RKO (cell line): ENCODE results near the gene LILRA6.
"Not testable (repeated sequence)": the region's sequence is repeated elsewhere in the genome, so short reads cannot be mapped to it uniquely, and the experiment has no call there.

ENCODE experiments used
- DNase-seq: peaks from one replicate; pipeline ENCODE4 v3.0.0-alpha.2; 2016; ENCODE audit warnings: low spot score

The LILRA6 gene

GRCh38 chr19:54231077-54231931, 11.3 kb downstream of the LILRA6 start:
- DNase-seq: peak; percentile 28

DNA sequence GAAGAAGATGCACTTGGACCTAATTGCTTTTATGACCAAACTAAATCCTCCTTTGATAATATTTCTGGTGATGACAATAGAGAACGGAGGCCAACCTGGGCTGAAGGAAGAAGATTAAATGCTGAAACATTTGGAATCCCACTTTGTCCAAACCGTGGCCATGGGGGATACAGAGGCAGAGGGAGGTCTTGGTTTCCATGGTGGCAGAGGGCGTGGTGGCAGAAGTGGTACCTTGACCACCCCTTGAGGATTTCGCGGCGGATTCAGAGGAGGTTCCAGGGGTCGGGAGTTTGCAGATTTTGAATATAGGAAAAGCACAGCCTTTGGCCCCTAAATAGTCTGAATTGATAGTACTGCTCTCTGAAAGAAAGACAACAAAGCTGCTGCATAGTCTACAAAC, 12.6 kb downstream of the LILRA6 start:
- no peak for DNase-seq

- DNase-seq: no peak
These were observed 13.4 kb downstream of the LILRA6 start for GRCh38 chr19:54229146-54229545.

- DNase-seq: not testable (repeated sequence)
These were observed 18.0 kb downstream of the LILRA6 start for GRCh38 chr19:54224619-54225018.

DNA sequence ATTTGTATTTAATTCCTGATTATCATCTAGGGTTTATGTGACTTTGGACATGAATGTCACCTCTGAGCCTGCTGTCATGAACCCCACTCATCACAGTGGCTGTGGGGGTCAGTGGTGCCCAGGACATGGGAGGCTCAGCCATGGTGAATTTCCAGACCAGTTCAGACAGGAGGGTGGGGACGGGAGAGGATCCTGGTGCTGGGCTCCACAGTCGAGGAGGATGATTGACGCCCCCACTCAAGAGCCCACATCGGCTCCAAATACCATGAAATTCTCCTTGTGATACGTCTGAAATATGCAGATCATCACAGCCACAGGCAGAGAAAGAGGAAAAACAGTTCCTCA, 18.7 kb downstream of the LILRA6 start:
- DNase-seq: not testable (repeated sequence)

GRCh38 chr19:54223277-54223936, 19.2 kb downstream of the LILRA6 start:
- not testable (repeated sequence) for DNase-seq

DNA sequence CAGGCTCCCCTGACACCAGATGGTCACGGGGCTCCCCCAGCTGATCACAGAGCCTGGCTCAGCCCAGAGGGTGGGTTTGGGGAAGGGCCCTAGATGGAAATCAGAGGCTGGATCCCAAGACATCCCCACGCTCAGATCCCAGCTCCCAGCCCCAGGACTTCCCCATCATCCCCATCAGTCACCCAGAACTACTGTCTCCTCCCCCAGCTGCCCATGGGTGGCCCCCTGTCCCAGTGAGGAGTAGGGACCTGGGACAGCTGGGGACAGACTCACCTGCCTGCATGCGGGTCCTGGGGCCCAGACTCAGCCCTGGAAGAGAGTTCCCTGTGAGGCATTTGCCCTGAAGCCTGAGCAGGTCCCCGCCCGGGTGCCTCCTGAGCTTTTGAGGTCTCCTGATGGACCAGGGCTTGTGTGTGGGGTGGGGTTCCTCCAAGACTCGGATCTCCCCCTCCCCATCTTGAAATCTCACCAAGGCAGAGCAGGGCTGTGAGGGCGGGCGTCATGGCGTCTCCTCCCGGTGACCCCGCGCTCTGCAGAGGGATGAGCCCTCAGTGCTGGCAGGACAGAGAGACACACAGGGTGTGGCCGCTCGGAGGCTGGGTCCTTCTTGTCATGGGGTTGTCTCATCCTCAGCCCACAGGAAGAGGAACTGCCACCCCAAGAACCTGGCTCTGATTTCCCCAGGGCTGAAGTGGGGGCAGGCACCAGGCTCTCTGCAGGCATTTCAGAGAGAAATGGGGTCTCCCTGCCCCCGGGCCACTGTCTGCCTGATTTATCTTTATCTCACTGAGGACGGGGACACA, 19.9 kb downstream of the LILRA6 start, which contains the start of gene LILRB3:
TSS of gene LILRB3 (minus strand) at position 534 of the 803 bp plus-strand sequence. CDS start at position 503, 31 bp downstream.
- not testable (repeated sequence) for DNase-seq

- DNase-seq: not testable (repeated sequence)
These were observed 20.6 kb downstream of the LILRA6 start for GRCh38 chr19:54221947-54222346.

DNA sequence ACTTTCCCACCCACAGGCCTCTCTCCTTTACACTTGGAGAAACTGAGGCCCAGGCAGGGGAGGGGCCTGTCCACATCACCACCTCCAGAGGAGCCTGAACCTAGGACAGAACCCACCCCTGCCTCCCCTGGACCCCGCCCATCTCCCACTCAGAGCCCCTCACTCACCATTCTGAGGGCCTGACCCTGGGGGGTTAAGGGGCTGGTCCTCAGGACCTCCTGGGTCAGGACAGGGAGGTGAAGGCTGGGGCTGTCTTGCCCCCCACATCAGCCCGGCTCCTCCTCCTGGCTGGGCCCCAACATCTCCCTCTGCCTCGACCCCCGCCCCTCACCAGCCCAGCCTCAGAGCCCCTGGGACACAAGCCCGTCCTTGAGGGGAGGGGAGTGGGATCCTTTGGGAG, 22.9 kb downstream of the LILRA6 start:
- not testable (repeated sequence) for DNase-seq

GRCh38 chr19:54218960-54219661, 23.5 kb downstream of the LILRA6 start:
- no peak for DNase-seq

- no peak for DNase-seq
These were observed 24.3 kb downstream of the LILRA6 start for GRCh38 chr19:54218259-54218658.

DNA sequence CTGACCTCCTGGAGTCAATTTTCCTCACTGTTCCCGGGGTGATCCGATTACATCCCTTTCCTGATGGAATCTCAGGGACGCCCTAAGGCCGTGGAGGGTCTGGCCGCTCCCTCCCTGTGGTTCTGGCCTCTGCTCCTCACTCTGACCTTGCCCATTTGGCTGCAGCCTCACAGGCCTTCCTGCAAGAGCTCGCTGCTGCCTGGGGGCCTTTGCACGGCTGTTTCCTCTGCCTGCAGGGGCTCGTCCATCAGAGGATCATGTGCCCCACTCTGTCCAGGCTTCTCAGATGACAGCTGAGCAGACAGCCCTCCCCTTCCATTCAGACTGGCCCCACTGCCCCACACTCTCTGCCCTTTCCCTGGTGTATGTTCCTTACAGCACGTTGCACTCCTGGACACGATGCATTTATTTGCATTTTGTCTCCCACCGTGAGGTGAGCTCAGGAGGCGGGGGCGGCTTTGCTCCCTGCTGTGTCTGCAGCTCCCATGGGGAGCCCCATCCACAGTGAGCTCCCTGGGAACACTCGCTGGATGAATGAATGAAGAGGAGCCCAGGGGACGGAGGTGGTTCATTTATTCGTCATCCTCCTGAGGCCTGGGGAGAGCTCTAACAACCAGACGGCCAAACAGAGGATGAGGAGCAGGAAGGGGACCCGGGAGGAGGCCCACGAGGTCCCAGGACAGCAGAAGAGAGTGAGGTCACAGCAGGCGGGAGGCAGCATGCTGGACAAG, 24.9 kb downstream of the LILRA6 start:
- not testable (repeated sequence) for DNase-seq

- no peak for DNase-seq
These were observed 25.7 kb downstream of the LILRA6 start for GRCh38 chr19:54216869-54217268.

GRCh38 chr19:54214734-54215133, 27.9 kb downstream of the LILRA6 start:
- not testable (repeated sequence) for DNase-seq

DNA sequence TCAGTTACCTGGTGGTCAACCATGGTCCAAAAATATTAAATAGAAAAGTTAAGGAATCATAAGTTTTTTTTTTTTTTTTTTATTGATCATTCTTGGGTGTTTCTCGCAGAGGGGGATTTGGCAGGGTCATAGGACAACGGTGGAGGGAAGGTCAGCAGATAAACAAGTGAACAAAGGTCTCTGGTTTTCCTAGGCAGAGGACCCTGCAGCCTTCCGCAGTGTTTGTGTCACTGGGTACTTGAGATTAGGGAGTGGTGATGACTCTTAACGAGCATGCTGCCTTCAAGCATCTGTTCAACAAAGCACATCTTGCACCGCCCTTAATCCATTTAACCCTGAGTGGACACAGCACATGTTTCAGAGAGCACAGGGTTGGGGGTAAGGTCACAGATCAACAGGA, 28.4 kb downstream of the LILRA6 start:
- DNase-seq: not testable (repeated sequence)

DNA sequence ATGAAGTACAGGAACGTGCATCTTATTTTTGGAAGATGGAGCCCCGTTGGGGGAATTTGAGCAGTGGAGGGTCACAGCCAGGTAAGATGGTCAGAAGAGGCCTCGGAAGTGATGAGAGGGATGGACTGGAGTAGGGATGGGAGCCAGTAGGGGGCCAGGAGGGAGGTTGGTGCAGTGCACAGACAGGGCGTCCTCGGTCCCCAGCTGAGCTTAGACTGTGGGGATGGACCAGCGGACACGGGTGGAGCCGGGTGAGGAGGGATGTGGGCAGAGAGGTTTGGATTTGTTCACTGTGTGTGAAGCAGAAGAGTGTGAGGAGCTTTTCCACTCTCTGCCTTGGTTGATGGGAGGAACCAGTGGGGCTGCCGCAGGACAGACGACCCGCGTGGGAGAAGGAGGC, 31.4 kb downstream of the LILRA6 start:
- no peak for DNase-seq

GRCh38 chr19:54209811-54210494, 32.6 kb downstream of the LILRA6 start:
- DNase-seq: peak; percentile 81

- no peak for DNase-seq
These were observed 33.4 kb downstream of the LILRA6 start for GRCh38 chr19:54209058-54209810.

DNA sequence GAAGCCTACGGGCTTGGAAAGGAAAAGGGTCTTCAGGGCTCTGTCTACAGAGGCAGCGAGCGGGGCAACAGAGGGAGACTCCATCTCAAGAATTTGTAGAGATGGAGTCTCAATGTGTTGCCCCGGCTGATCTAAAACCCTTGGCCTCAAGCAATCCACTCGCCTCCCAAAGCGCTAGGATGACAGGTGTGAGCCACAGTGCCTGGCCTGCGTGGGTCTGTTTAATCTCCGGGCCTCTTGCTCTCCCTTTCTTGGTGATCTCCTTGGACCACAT, 33.9 kb downstream of the LILRA6 start:
- peak; percentile 22 for DNase-seq
